Fibroblast of lung (primary cell): ENCODE data around the gene ANKRD28. TPM values are rescaled to one million over a fixed set of nuclear protein-coding genes. Genes with fewer than 3 reads are reported as not detected.

ENCODE experiments used
- DNase-seq, 2 donors: peaks; one replicate each; pipeline versions ENCODE4 v3.0.0 to v3.0.0-alpha.2; 2010; ENCODE audit warnings: low read depth in 2 of 2
- H2AFZ ChIP-seq: 2 replicates; pipeline ENCODE4 v1.5.1; 2012; ENCODE audit warnings: low read length, control low read depth, inconsistent platforms
- H3K27ac ChIP-seq: 2 replicates; pipeline ENCODE4 v1.5.1; 2011; ENCODE audit warnings: low read length, control low read depth; ENCODE audit not compliant: insufficient read depth
- H3K27me3 ChIP-seq: 2 replicates; pipeline ENCODE4 v1.5.1; 2011; ENCODE audit warnings: mild to moderate bottlenecking, low read length; ENCODE audit not compliant: control insufficient read depth, insufficient read depth
- H3K36me3 ChIP-seq: 2 replicates; pipeline ENCODE4 v1.5.1; 2011; ENCODE audit warnings: low read length; ENCODE audit not compliant: control insufficient read depth, insufficient read depth
- H3K4me1 ChIP-seq: 2 replicates; pipeline ENCODE4 v1.5.1; 2011; ENCODE audit warnings: low read length; ENCODE audit not compliant: control insufficient read depth, insufficient read depth; ENCODE audit errors: extremely low read depth
- H3K4me2 ChIP-seq: 2 replicates; pipeline ENCODE4 v1.5.1; 2011; ENCODE audit warnings: low read length, control low read depth; ENCODE audit not compliant: insufficient read depth; ENCODE audit errors: extremely low read depth
- H3K4me3 ChIP-seq, 4 experiments: fragments of 200-600 bp in 1 of 4; sonication (generic) in 1 of 4; replicated peaks in 1 of 4; 2 replicates each; pipeline ENCODE4 v1.5.1; 2011 to 2016; ENCODE audit warnings: low read length in 4 of 4, low read depth in 3 of 4, mild to moderate bottlenecking in 3 of 4, control low read depth in 2 of 4, inconsistent platforms in 1 of 4, mixed read lengths in 1 of 4; ENCODE audit not compliant: insufficient read depth in 1 of 4; ENCODE audit errors: control extremely low read depth in 1 of 4
- H3K79me2 ChIP-seq: 2 replicates; pipeline ENCODE4 v1.5.1; 2012; ENCODE audit warnings: mild to moderate bottlenecking, low read length, inconsistent platforms; ENCODE audit not compliant: control insufficient read depth, insufficient read depth
- H3K9ac ChIP-seq: 2 replicates; pipeline ENCODE4 v1.5.1; 2011; ENCODE audit warnings: mild to moderate bottlenecking, low read length, control low read depth; ENCODE audit not compliant: insufficient read depth
- H3K9me3 ChIP-seq: 2 replicates; pipeline ENCODE4 v1.5.1; 2012; ENCODE audit warnings: low read depth, low read length; ENCODE audit not compliant: control insufficient read depth, insufficient read depth
- H4K20me1 ChIP-seq: 2 replicates; pipeline ENCODE4 v1.5.1; 2011; ENCODE audit warnings: low read length; ENCODE audit not compliant: control insufficient read depth, insufficient read depth; ENCODE audit errors: extremely low read depth
- CTCF ChIP-seq, 2 donors: IDR thresholded peaks in 1 of 2; conservative IDR thresholded peaks in 1 of 2; 1 replicate in 1 of 2; 2 replicates in 1 of 2; pipeline ENCODE4 v1.5.1; 2011 to 2012; ENCODE audit warnings: low read length in 2 of 2, control low read depth in 1 of 2, inconsistent platforms in 1 of 2, low read depth in 1 of 2, mild to moderate bottlenecking in 1 of 2
- EZH2 ChIP-seq: IDR thresholded peaks from 2 replicates; pipeline ENCODE4 v1.5.1; 2012; ENCODE audit warnings: low read length, control low read depth, mild to moderate bottlenecking; ENCODE audit errors: missing control alignments
- polyA plus RNA-seq, 2 donors: library from polyadenylated mRNA; depleted of rRNA in 1 of 2; stranded (reverse) in 1 of 2; unstranded in 1 of 2; fragments of >200 nt; gene quantifications; 2 replicates each; pipeline ENCODE4 v1.2.1, GENCODE V29; 2011 to 2012; ENCODE audit warnings: missing spikeins in 1 of 2
- total RNA-seq: library from RNA; depleted of rRNA; stranded (reverse); fragments of >200 nt; gene quantifications from 2 replicates; pipeline ENCODE4 v1.2.1, GENCODE V29; 2014

Gene ANKRD28
- total and polyA plus RNA-seq, 2 donors (not counting 1 experiment from before 2014, with no cell fraction given), result 82.3 to 222 TPM

- DNase-seq, result no peak
- Histone ChIP-seq H3K36me3 (no peaks in the 10 kb centered on the region), H3K4me3 (no peak overlapping the region), H4K20me1 (no peaks in the 10 kb centered on the region), H3K4me1 (peaks cover 18% of the 10 kb centered on the region), H3K79me2 (no peaks in the 10 kb centered on the region), H2AFZ (peak overlapping the region; percentile 36), H3K9me3 (no peaks in the 10 kb centered on the region), H3K4me2 (no peak overlapping the region), H3K27ac (no peak overlapping the region), H3K9ac (no peak overlapping the region), H3K27me3 (no peaks in the 10 kb centered on the region)
- TF ChIP-seq EZH2 (no peak), CTCF (conservative IDR thresholded peaks at IDR 0.05 in 1 of 2, IDR thresholded peaks at IDR 0.05 in 1 of 2; ENCODE audit: low read depth in 1 of 2, low read length in 2 of 2) (no peak)
These were observed 146.4 kb downstream of the ANKRD28 start for GRCh38 chr3:15651396-15651795.

GRCh38 chr3:15649858-15650257 is 147.9 kb downstream of the ANKRD28 start:
- Histone ChIP-seq H4K20me1 (no peaks in the 10 kb centered on the region), H3K4me3 (no peak overlapping the region), H3K9ac (no peak overlapping the region), H3K27ac (no peak overlapping the region), H3K4me1 (peaks cover 28% of the 10 kb centered on the region), H3K4me2 (no peak overlapping the region), H3K9me3 (no peaks in the 10 kb centered on the region), H3K36me3 (no peaks in the 10 kb centered on the region), H3K79me2 (no peaks in the 10 kb centered on the region), H2AFZ (no peak overlapping the region), H3K27me3 (no peaks in the 10 kb centered on the region)
- DNase-seq, result peak in 1 of 2 donors; percentile 33
- TF ChIP-seq EZH2, result no peak
- TF ChIP-seq CTCF (conservative IDR thresholded peaks at IDR 0.05 in 1 of 2, IDR thresholded peaks at IDR 0.05 in 1 of 2; ENCODE audit: low read depth in 1 of 2, low read length in 2 of 2), result no peak

GRCh38 chr3:15649341-15649740 is 148.4 kb downstream of the ANKRD28 start:
- peaks cover 28% of the 10 kb centered on the region for H3K4me1 ChIP-seq
- no peaks in the 10 kb centered on the region for H4K20me1 ChIP-seq
- no peak for DNase-seq
- no peak overlapping the region for H2AFZ ChIP-seq
- no peak overlapping the region for H3K4me2 ChIP-seq
- no peak overlapping the region for H3K27ac ChIP-seq
- H3K9ac ChIP-seq, result no peak overlapping the region
- H3K4me3 ChIP-seq, result no peak overlapping the region
- TF ChIP-seq EZH2, result no peak
- no peak for TF ChIP-seq CTCF (conservative IDR thresholded peaks at IDR 0.05 in 1 of 2, IDR thresholded peaks at IDR 0.05 in 1 of 2; ENCODE audit: low read depth in 1 of 2, low read length in 2 of 2)
- H3K79me2 ChIP-seq, result no peaks in the 10 kb centered on the region
- no peaks in the 10 kb centered on the region for H3K27me3 ChIP-seq
- H3K36me3 ChIP-seq, result no peaks in the 10 kb centered on the region
- no peaks in the 10 kb centered on the region for H3K9me3 ChIP-seq
